ENCODE data around the gene MYRF. TPM values are rescaled to one million over a fixed set of nuclear protein-coding genes. Genes with fewer than 3 reads are reported as not detected.

MYRF gene
- total RNA-seq, 1 donor from 2014 or later = 0.99 TPM

DNA sequence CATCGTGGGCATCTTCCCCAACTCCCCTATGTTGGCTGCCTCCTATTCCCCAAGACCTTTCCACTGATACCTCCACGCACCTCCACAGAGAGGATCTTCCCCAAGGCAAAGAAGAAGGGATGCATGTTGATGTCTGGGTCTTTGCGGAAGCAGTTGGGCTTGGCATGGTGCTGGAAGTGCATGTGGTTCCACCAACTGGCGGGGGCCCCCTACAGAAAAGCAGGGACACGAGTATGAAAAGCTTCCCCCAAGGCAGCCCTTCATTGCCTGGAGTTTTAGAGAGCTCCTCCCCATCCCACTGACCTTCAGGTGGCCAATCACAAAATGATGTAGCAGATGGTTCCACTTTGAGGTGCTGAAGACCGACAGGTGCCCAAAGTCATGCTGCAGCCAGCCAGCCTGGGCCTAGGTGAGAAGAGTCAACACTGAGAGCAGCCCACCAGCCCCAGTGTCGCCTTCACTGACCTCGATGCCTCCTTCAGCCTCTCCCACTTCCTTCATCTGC is 58.3 kb downstream of the MYRF start:
- Mint-ChIP-seq H3K4me1 (ENCODE audit: low read depth) (peaks cover 29% of the 10 kb centered on the region), H3K36me3 (ENCODE audit: low read depth) (peaks cover 59% of the 10 kb centered on the region), H3K27ac (no peak overlapping the region), H3K9me3 (no peaks in the 10 kb centered on the region), H3K27me3 (ENCODE audit: insufficient read depth) (no peaks in the 10 kb centered on the region), H3K4me3 (no peak overlapping the region)
- DNase-seq (ENCODE audit: low spot score) = no peak
- intact Hi-C loops (cut with micrococcal nuclease) = no loop called here

DNA sequence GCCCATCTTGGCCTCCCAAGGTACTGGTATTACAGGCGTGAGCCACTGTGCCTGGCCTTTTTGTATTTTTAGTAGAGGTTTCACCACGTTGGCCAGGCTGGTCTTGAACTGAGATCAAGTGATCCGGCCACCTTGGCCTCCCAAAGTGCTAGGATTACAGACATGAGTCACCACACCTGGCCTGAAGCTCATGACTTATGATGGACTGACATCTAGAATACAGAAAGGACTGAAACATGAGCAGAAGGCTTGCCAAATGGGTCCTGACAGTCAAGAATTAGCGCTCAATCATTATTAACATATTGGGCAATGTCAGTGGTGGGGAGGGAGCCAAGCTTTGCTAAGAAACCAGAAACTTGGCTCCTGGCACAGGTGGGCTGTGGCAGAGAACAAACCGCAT is 59.4 kb downstream of the MYRF start:
- Mint-ChIP-seq H3K36me3 (ENCODE audit: low read depth) (peaks cover 53% of the 10 kb centered on the region), H3K27me3 (ENCODE audit: insufficient read depth) (no peaks in the 10 kb centered on the region), H3K4me1 (ENCODE audit: low read depth) (peaks cover 29% of the 10 kb centered on the region), H3K27ac (peak overlapping the region; percentile 23), H3K9me3 (no peaks in the 10 kb centered on the region), H3K4me3 (no peak overlapping the region)
- intact Hi-C loops (cut with micrococcal nuclease) = no loop called here
- DNase-seq (ENCODE audit: low spot score) = no peak

DNA sequence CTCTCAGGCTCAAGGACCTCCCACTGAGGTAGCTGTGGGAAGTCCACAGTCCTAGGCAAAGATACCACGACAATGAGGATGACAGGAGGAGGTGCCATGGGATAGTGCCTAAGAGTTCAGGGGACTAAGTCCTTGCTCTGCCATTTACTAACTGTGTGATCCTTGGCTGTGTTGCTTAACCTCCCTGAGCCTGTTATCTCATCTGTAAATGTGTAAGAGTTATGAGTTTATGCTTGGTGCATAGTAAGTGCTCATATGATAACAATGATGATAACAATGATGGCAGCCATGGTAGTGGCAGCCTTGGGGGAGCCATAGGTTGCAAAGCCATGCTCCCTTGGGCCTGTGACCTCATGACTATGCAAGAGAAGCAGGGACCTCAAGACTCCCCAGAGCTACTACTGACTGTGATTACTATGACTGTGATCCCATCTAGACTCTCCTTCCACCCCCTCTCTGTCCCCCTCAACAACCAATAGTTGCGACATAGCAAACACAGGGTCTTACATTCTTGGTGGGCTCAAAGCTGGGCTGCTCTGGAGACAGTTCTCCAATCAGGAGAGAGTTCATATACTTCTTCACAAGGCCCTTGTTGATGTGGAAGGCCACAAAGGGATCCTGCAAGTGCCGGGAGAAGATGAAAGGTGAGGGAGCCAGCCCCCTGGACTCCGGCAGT is 60.4 kb downstream of the MYRF start:
- Mint-ChIP-seq H3K4me3 (no peak overlapping the region), H3K4me1 (ENCODE audit: low read depth) (peaks cover 24% of the 10 kb centered on the region), H3K9me3 (no peaks in the 10 kb centered on the region), H3K27me3 (ENCODE audit: insufficient read depth) (no peaks in the 10 kb centered on the region), H3K27ac (no peak overlapping the region), H3K36me3 (ENCODE audit: low read depth) (peaks cover 44% of the 10 kb centered on the region)
- intact Hi-C loops (cut with micrococcal nuclease) = no loop called here
- no peak for DNase-seq (ENCODE audit: low spot score)

DNA sequence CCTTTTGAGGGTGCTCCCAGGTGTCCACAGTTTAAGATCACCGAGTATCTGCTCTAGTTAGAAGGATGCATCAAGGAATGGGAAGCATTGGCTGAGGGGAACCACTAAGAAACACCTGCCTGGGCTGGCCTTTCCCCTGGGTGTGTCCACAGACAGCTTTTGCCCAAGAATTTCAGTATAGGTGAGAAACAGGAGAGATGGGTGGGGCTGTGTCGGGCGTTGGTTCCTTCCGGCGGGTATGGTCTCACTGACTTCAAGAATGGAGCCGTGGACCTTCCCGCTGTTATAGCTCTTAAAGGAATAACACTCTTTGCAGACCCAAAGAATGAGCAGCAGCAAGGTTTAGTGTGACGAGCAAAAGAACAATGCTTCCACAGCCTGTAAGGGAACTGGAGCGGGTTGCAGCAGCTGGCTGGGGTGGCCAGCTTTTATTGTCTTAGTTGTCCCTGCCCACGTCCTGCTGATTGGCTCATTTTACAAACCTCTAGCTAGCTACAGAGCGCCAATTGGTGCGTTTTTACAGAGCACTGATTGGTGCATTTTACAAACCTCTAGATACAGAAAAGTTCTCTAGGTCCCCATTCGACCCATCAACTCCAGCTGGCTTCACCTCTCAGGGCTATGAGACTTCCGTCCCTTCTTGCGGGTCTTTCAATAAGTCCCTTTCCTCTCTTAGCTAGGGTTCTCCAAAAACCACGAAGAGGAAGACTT is 62.0 kb downstream of the MYRF start:
- DNase-seq (ENCODE audit: low spot score) = peak; percentile 22
- Mint-ChIP-seq H3K36me3 (ENCODE audit: low read depth) (peaks cover 37% of the 10 kb centered on the region), H3K27ac (peak overlapping the region; percentile 93), H3K27me3 (ENCODE audit: insufficient read depth) (no peaks in the 10 kb centered on the region), H3K9me3 (no peaks in the 10 kb centered on the region), H3K4me3 (peak overlapping the region; percentile 95), H3K4me1 (ENCODE audit: low read depth) (peaks cover 24% of the 10 kb centered on the region)
- intact Hi-C loops (cut with micrococcal nuclease) = no loop called here

DNA sequence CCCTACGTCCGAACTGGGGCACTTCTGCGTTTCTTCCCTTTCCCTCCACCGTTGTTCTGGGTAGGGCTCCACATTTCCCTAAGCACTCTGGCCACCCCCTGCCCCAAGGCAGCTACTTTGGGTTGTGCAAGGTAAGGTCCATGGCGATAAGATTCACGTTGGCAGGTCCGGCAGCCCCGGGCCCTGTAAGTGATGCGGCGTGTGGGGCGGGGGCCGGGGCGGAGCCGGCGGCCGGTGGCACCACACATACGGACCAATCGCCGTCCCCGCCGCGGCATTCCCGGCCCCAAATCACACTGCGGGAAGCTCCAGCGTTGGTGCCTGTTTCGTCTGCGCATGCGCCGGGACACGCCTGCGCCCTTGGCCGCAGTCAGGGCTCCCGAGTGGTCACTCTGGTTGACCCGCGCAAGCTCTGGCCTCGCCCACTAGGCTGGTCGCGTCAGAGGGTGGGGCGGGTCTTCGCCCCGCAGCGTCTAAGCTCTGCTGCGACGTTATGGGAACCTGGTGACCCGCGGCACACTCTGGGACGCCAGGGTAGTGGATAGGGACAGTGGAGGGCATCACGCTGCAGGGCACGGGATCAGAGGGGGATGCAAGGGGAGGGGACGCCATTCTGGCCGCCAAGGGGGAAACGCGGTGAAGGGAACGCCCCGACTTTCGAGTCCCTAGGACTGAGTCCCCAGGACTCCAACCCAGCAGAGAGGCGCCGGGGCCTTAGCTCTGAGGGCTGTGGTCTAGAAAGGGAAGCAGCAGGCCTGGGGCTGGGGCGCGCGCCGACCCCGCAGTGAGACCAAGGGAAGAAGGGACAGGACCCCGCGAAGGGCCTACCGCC is 62.7 kb downstream of the MYRF start:
- peak; percentile 79 for DNase-seq (ENCODE audit: low spot score)
- intact Hi-C loops (cut with micrococcal nuclease) = loop anchor here (1.0 to 5.0 kb wide), 5 partner anchors 18 to 838 kb away; partner anchors contain the start of genes FEN1, FTH1, LRRC10B and TMEM258
- H3K4me1 Mint-ChIP-seq (ENCODE audit: low read depth) = peaks cover 24% of the 10 kb centered on the region
- H3K27ac Mint-ChIP-seq = peak overlapping the region; percentile 93
- no peaks in the 10 kb centered on the region for H3K9me3 Mint-ChIP-seq
- peaks cover 31% of the 10 kb centered on the region for H3K36me3 Mint-ChIP-seq (ENCODE audit: low read depth)
- H3K4me3 Mint-ChIP-seq = peak overlapping the region; percentile 95
- H3K27me3 Mint-ChIP-seq (ENCODE audit: insufficient read depth) = no peaks in the 10 kb centered on the region

DNA sequence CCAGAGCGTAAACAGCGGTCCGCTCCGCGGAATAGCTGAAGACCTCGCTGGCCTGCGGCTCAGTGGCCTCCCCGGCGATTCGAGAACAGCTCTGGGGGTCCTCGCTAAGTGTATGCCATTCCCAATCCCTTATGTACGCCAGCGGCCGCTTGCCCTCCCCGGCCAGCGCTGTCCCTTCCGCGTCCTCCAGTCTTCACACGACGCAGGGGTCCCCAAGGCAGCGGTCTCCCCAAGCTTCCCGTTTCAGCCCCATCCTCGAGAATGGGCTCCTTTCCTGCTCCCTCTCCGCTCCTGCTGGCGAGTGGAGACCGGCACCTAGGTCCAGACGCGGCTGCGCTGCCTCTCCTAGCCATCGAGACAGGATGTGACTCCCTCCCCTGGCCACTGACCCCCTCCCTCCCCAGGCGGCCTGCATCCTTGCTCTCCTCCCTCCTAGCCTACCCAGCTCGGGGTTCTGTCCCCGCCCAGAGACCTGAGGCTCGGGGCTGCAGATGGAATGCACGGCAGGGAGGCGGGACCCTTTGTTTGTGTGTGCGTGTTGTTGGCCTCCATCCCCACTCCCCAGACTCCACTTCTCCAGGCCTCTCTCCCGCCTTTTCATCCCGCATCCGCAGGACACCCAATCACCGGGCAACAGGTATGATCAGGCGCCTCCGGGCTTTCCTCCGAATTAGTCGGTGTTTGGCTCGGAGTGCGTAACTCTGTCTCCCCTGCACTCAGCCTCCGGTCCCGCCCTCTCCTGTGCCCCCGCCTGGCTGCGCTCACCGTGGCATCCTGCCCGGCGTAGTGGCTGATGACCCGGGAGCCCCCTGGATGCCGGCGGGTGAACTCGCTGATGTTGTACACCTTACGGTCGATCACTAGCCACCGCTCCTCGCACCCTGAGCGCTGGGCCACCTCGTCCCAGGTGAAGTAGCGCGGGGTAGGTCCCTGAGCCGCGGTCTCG is 63.6 kb downstream of the MYRF start:
- Mint-ChIP-seq H3K4me3 (peak overlapping the region; percentile 95), H3K27ac (peak overlapping the region; percentile 97), H3K27me3 (ENCODE audit: insufficient read depth) (no peaks in the 10 kb centered on the region), H3K36me3 (ENCODE audit: low read depth) (peaks cover 27% of the 10 kb centered on the region), H3K4me1 (ENCODE audit: low read depth) (peaks cover 24% of the 10 kb centered on the region), H3K9me3 (no peaks in the 10 kb centered on the region)
- intact Hi-C loops (cut with micrococcal nuclease) = loop anchor here (1.0 to 5.0 kb wide), 6 partner anchors 18 to 839 kb away; partner anchors contain the start of genes FEN1, FTH1, LRRC10B and TMEM258
- peak; percentile 58 for DNase-seq (ENCODE audit: low spot score)

DNA sequence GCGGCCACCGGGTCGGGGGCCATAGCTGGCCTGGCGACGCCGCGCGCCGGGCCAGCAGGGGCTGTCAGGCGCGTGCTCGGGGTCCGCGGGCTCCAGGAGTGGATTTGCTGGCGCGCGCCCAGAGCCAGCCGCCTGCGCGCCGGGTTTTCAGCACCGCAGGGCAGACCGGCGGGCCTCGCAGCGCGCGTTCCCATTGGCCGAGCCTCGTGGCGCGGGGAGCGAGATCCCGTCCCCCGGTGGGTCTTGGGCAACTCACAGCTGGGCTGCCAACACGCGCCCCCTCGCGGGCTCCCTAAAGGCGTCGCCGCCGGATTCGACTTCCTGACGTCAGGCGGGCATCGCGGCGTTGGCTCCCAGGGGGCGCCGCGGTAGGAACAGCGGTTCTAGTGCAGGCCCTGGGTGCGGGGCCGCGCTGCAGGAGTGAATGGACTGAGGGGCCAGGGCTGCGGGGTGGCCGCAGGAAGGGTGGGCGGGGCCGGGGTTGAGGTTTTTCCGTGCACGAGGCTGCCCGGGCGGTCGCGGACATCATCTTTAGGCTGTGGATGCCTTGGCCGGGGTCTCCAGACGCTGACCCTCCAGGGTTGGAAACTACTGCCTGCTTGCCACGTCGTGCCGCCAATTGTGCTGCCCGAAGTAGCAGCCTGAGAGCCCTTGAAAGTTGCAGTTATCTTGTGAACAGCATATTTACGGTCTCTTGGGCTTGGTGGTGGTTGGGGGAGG is 64.5 kb downstream of the MYRF start, which contains the start of gene FADS1:
Gene FADS1 (minus strand): TSS at position 268 of the 720 bp plus-strand sequence. CDS start 74 bp downstream, at position 194.
- Mint-ChIP-seq H3K27me3 (ENCODE audit: insufficient read depth) (no peaks in the 10 kb centered on the region), H3K27ac (peak within 1 kb of the TSS; percentile 97), H3K4me1 (ENCODE audit: low read depth) (peaks cover 22% of the 10 kb centered on the region), H3K4me3 (peak within 1 kb of the TSS; percentile 95), H3K9me3 (no peaks in the 10 kb centered on the region), H3K36me3 (ENCODE audit: low read depth) (peaks cover 24% of the 10 kb centered on the region)
- DNase-seq (ENCODE audit: low spot score) = peak; percentile 83
- intact Hi-C loops (cut with micrococcal nuclease) = loop anchor here (1.0 to 5.0 kb wide), 5 partner anchors 10 to 840 kb away; partner anchors contain the start of genes FTH1 and LRRC10B

DNA sequence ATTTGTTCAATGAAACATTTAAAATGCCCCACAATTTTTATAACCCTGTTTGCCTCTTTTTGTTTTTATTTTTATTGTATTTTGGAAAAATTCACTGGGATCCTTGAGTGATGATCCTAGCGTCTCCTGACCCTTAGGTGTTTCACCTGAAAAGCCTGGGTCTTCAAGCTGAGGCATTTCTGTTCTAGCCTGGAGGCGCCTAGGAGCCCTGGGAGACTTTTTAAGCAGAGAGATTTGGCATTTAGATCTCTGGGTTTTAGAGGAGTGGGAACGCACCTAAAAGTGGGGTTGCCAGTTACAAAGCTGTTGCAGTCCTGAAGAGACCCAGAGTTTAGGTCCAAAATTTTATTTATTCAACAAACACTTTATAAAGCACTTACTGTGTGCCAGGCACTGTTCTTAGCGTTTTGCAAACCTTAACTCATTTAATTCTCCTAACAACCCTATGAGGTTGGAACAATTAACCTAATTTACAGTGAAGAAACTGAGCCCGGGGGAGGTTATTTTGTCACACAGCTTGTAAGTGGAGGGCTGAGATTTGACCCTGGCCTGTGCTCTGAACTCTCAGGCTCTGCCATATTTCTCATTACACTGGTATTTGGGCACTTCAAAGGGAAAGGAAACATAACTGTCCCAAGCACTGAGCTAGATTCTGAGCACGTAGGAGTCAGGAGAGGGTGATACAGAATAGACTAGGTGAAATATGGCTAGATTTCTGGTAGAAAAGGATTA is 65.2 kb downstream of the MYRF start:
- Mint-ChIP-seq H3K27me3 (ENCODE audit: insufficient read depth) (no peaks in the 10 kb centered on the region), H3K4me3 (peak overlapping the region; percentile 85), H3K36me3 (ENCODE audit: low read depth) (peaks cover 18% of the 10 kb centered on the region), H3K27ac (peak overlapping the region; percentile 36), H3K9me3 (no peaks in the 10 kb centered on the region), H3K4me1 (ENCODE audit: low read depth) (peaks cover 16% of the 10 kb centered on the region)
- intact Hi-C loops (cut with micrococcal nuclease) = loop anchor here (1.0 to 5.0 kb wide), 4 partner anchors 10 to 840 kb away; partner anchors contain the start of genes FTH1 and LRRC10B
- DNase-seq (ENCODE audit: low spot score) = no peak

DNA sequence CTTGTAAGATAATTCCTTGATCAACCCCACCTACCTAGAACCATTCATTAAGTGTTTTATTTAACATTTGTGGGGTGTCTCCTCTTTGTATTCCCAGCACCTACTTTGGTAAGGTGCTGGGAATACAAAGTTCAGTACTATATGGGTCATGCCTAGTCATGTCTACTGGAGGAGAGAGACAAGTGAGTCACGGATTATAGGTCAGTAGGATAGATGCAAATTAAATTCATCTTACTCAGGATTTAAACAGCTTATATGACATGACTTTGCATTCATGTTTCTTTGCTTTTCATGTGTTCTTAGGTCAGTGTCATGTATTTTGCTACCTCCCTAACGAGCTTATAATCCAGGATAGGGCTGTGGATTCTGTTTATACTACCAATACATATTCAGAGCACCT is 67.7 kb downstream of the MYRF start:
- peaks cover 2% of the 10 kb centered on the region for H3K4me1 Mint-ChIP-seq (ENCODE audit: low read depth)
- no peak overlapping the region for H3K4me3 Mint-ChIP-seq
- no peaks in the 10 kb centered on the region for H3K27me3 Mint-ChIP-seq (ENCODE audit: insufficient read depth)
- H3K36me3 Mint-ChIP-seq (ENCODE audit: low read depth) = peaks cover 2% of the 10 kb centered on the region
- intact Hi-C loops (cut with micrococcal nuclease) = no loop called here
- DNase-seq (ENCODE audit: low spot score) = no peak
- no peaks in the 10 kb centered on the region for H3K9me3 Mint-ChIP-seq
- H3K27ac Mint-ChIP-seq = no peak overlapping the region

DNA sequence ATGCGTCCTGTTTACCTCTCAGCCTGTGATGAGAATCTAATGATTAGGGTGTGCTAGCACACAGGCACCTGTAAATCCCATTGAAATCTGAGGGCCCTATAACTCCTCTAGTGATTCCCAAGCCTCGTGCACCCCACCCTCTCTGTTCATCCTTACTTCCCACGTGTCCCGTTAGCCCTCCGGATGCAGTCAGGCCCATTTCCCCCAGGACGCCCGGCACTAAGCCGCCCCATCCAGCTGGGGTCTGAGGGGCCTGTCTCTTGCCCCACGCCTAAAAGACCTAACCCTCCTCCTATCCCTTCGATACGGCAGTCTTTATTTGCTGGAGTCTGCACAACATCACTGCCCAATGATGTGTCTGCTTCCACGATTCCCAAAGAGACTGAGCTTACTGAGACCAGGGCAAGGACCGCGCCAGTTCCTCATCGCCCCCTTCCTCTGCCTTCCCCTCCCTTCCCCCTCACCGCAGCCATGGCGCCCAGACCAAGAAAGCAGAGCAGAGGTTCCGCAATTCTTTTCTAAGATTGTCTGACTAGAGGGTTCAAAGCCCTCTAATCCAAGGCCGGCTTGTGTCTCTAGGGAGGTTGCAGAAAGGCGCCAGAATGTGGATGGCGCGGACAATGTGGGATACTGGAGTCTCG is 74.6 kb downstream of the MYRF start:
- Mint-ChIP-seq H3K9me3 (no peaks in the 10 kb centered on the region), H3K4me1 (ENCODE audit: low read depth) (peaks cover 42% of the 10 kb centered on the region), H3K27me3 (ENCODE audit: insufficient read depth) (no peaks in the 10 kb centered on the region), H3K4me3 (peak overlapping the region; percentile 93), H3K27ac (peak overlapping the region; percentile 91), H3K36me3 (ENCODE audit: low read depth) (peaks cover 7% of the 10 kb centered on the region)
- DNase-seq (ENCODE audit: low spot score) = no peak
- intact Hi-C loops (cut with micrococcal nuclease) = loop anchor here (1.0 to 5.0 kb wide), 4 partner anchors 10 to 1015 kb away; partner anchors contain the start of genes FADS1, FADS3, FEN1 and TMEM258
